GM21360 (cell line): Measurements from ENCODE around the gene IER2.

Experiments used
- ATAC-seq: cut with Tn5 transposase; IDR thresholded peaks from one replicate; pipeline ENCODE4 v1.9.1; 2021; ENCODE audit warnings: mild to moderate bottlenecking, moderate library complexity; ENCODE audit not compliant: unreplicated experiment

IER2 gene, protein sequence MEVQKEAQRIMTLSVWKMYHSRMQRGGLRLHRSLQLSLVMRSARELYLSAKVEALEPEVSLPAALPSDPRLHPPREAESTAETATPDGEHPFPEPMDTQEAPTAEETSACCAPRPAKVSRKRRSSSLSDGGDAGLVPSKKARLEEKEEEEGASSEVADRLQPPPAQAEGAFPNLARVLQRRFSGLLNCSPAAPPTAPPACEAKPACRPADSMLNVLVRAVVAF

GRCh38 chr19:13150187-13150930, at the start of gene IER2, which contains the start of gene STX10:
TSS of gene IER2 (plus strand) at chr19:13150411. CDS start at chr19:13153187, 2,776 bp downstream.
TSS of gene STX10 (minus strand) at chr19:13150375. CDS start at chr19:13150173, 202 bp downstream.
- peak; percentile 32 for ATAC-seq

DNA sequence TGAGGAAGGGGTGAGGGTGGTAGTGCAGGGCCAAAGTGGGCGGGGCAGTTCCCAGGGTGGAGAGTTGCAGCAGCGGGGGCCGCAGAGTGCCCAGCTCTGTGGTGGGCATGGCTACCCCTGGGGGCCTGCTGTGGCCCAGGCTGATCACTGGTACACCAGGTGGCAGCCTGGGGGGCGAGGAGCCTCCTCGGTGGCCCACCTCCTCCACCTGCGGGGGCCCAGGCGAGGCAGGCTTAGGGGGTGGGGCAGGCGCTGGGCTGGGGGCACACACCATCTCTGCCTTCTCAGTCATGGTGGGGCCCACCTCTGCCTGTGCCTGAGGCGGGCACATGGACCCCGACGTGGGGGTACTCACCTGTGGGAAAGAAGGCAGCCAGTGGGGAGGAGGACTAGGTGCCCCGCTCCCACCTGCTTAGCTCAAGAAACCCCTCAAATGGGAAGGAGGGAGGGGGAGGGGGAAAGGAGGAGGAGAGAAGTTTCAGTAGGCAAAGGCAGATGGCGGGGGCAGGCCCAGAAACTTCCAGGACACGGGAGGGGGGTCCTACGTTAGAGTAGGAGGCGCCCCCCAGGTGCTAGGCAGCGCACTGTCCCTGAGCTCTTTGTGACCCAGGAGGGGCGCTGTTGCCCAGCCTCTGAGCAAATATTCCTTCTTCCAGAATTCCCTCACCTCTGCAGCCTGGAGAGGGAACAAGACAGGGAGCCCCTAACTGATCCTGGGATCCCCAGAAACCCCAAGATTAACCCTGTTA, 49.2 kb upstream of the IER2 start:
- ATAC-seq, result no peak

- no peak for ATAC-seq
These were observed 48.4 kb upstream of the IER2 start for GRCh38 chr19:13101590-13102415.

GRCh38 chr19:13102416-13102665, 47.9 kb upstream of the IER2 start:
- no peak for ATAC-seq

- ATAC-seq, result peak; percentile 30
These were observed 47.3 kb upstream of the IER2 start, which contains the start of gene LYL1 for GRCh38 chr19:13102666-13103580. TSS of gene LYL1 (minus strand) at chr19:13102858. CDS start at chr19:13101171, 1,687 bp downstream.

GRCh38 chr19:13103581-13104359, 46.4 kb upstream of the IER2 start:
- no peak for ATAC-seq

DNA sequence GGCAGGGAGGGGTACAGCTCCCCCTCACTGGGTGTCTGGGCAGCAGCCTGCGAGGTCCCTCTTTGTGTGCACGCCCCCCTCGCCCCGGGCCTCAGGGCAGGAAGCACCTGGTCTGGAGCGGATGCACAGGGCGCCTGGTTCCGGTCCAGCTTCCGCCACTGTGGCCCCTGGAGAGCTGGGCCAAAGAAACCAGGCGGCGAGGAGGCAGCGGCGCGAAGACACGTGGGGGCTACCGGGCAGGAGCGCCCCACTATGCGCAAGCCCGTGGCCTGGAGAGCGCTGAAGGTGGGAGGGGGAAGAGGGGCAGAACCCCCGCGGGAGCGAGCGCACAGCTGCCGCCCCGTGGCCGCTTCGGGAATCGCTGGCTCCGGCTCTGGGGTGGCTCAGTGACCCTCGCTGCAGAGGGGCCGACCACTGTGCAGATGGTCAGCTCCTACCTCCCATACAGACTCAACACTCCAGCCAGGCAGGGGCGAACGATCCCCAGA, 45.8 kb upstream of the IER2 start:
- ATAC-seq, result peak; percentile 31

GRCh38 chr19:13104848-13105711, 45.1 kb upstream of the IER2 start:
- no peak for ATAC-seq

- ATAC-seq, result no peak
These were observed 40.7 kb upstream of the IER2 start for GRCh38 chr19:13109361-13110098.

- ATAC-seq, result no peak
These were observed 40.1 kb upstream of the IER2 start for GRCh38 chr19:13110099-13110610.

DNA sequence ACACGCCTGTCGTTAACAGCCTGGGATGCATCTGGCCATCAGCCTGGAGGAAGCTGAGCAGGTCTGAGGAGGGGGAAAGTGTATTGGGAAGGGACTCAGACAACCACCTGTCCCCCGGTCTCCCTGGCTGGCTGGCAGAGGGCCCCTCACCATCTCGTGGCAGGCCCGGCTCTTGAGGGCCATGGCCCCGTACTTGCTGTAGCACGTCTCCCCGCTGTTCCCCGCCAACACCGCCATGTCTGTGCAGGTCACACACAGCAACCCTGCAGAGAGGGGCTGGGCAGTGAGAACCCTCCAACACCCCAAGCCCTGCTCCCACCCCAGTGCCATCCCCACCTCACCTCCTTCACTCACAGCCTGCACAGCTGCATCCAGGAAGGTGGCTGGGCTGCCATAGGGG, 37.7 kb upstream of the IER2 start:
- ATAC-seq, result no peak

DNA sequence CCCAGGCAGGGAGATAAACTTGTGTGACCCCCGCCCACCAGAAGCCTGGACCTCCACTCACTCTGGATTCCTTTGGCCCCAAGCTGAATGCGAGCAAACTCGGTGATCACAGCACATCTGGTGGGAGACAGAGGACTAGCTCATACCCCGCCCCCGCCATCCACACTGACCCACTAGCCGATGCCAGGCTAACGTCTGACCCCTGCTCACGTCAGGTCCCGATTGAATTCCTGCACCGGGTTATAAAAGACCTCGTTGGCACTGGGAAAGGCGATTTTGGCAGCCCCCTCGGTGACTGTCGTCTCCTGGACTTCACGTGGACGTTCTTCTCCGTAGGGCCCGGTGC, 34.3 kb upstream of the IER2 start:
- no peak for ATAC-seq

GRCh38 chr19:13116282-13117175, 33.7 kb upstream of the IER2 start, which contains the start of gene TRMT1:
TSS of gene TRMT1 (minus strand) at chr19:13116740. CDS start at chr19:13116399, 341 bp downstream.
- ATAC-seq, result peak; percentile 43

- ATAC-seq, result peak; percentile 3
These were observed 32.9 kb upstream of the IER2 start for GRCh38 chr19:13117176-13117771.

- peak; percentile 56 for ATAC-seq
These were observed 32.3 kb upstream of the IER2 start, which contains the start of gene NACC1 for GRCh38 chr19:13117772-13118423. TSS of gene NACC1 (plus strand) at chr19:13118264. CDS start at chr19:13135208, 16,944 bp downstream.
